Activated effector memory CD4-positive, alpha-beta T cell treated with Interleukin-2 at 50 U/mL for 16 hours (primary cell): ENCODE data around the gene ITGA6.
"Not testable (repeated sequence)": the region's sequence is repeated elsewhere in the genome, so short reads cannot be mapped to it uniquely, and the experiment has no call there.

Source experiments
- DNase-seq: peaks from one replicate; pipeline ENCODE4 v3.0.0-alpha.2; 2020

The ITGA6 gene

DNA sequence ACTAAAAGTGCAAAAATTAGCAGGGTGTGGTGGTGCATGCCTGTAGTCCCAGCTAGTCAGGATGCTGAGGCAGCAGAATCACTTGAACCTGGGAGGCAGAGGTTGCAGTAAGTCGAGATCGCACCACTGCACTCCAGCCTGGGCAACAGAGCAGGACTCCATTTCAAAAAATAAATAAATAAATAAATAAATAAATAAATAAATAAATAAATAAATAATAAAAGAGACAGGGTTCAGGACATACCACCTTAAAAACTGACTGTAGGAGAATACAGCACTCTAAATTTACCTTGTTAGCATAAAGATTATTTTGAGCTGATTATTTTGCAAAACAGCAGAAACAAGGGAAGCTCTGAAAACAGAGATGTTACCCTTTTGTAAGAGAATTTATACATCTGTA is 105.1 kb downstream of the ITGA6 start:
- DNase-seq: not testable (repeated sequence)

DNA sequence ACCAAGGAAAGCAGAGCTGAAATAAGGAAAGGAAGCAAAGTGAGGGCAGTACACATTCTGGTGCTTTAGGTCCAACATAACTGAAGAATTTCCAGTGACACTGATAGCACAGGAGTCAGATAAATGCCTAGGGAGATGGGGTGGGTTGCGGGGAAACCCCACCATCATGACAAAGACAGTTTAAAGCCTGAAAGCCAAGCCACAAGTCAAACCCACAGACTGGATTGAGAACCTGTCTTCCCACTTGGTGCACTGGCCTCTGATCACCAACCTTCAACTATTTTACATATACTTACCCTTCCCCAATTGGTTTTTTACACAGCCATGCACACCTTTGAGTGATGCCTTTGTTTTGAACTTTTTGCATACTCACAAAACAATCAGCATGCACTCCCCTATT is 106.3 kb downstream of the ITGA6 start:
- no peak for DNase-seq

DNA sequence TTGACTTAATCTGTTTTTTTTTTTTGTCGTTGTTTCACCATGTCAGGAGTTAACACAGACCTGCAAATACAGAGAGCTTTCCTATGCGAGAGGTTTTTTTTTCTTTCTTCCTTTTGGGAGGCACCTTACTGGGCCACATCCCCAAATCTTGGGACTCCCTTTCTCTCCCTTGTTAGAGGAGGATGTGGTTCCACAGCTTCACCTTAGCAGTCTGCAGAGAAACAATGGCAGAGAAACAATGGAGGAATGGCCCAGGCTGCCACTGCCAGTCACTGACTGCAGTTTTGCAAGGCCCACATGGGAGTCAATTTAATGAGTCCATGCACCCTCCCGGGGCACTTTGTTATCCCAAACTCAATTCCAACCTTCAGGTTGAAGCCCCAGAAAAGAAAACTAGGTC is 107.7 kb downstream of the ITGA6 start:
- DNase-seq: no peak

DNA sequence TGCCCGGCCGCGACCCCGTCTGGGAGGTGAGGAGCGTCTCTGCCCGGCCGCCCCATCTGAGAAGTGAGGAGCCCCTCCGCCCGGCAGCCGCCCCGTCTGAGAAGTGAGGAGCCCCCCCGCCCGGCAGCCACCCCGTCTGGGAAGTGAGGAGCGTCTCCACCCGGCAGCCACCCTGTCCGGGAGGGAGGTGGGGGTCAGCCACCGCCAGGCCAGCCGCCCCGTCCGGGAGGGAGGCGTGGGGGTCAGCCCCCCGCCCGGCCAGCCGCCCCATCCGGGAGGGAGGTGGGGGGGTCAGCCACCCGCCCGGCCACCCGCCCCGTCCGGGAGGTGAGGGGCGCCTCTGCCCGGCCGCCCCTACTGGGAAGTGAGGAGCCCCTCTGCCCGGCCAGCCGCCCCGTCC is 110.5 kb downstream of the ITGA6 start:
- not testable (repeated sequence) for DNase-seq

DNA sequence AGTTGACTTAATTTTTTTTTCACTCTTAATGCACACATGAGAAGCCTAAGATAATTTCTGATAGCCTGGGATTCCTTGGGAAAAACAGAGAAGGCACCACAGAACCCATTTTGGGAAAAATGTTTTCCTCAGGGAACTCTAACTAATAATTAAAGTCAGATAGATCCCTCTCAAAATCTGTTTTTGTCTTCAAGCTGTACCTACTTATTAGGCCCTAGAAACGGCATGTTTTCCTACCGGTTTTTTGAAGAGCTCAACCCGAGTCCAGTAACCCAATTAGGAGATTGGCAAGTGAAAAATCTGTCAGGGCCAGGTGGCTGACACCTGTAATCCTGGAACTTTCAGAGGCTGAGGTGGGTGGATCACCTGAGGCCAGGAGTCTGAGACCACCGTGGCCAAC is 112.4 kb downstream of the ITGA6 start:
- DNase-seq: no peak

DNA sequence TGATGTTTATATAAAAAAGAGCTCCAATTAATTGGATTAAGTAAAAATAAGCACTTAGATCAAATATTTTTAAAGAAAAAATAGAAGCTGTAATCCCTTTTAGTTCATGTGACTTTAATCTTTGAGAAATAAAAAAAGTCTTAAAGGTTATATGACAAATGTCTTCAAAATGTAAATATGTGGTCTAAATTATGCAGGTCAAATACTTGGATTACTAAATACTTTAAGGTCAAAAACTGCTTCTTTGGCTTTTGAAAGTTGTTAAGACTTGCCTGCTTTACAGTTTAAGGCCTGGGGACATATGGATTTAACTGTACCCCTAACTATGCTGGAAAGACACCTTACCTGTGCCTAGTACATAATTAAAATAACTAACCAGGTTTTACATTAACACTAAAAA is 113.0 kb downstream of the ITGA6 start:
- DNase-seq: no peak

DNA sequence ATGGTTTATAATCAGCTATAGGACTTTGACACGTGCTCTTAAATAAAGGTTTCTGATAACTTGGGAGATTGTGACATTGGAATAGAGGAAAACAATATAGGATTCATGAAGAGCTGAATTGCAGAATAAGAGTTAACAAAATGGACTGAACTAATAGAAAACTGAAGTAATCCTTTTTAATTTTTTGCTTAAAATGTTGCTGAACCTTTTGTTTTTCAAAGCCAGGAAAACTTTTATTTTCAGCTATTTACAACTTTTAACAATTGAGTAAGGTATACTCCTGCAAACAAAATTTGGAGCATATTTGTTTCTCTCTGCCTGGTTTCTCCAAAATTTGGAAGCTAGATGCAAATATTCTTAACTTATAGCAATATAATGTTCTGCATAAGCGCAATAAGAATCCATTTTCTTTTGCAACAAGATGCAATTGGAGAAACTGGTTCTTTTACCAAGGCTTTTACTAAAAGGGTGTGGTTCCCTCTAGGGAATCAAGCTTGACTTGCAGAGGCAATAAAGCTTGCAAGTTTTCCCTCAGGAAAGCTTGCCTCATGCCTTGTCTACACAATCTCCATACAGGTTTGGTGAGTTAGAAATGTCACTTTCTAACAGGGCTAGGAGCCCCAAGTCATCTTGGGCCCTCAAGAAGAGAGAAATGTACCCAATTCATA is 118.2 kb downstream of the ITGA6 start:
- DNase-seq: no peak

DNA sequence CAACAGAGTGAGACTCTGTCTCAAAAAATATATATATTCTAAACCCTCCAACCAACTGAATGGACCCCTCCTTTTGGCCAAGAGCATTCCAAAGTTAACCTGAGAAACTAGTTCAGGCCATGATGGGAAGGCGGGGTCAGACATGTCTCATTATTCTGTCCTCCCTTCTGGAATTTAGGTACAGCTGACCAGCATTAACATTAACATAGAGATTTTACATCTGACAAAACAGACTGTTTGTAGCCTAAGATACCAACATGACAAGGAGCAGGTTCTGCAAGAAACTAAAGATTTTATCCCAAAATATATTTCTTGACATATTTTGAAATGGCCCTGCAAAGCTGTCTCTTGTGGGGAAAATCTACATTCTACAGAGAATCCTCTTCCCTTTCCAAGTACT is 121.7 kb downstream of the ITGA6 start:
- no peak for DNase-seq

DNA sequence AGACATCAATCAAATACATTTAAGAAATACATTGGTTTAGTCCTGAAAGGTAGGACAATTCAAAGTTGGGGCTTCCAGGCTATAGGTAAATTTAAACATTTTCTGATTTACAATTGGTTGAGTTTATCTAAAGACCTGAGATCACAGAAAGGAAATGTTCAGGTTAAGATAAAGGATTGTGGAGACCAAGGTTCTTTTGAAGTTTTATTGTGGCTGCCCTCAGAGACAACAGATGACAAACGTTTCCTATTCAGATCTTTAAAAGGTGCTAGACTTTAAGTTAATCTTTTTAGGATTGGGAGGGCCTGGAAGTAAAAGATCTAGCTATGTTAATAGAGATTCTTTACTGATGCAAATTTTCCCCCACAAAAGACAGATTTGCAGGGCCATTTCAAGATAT is 122.4 kb downstream of the ITGA6 start:
- DNase-seq: not testable (repeated sequence)

DNA sequence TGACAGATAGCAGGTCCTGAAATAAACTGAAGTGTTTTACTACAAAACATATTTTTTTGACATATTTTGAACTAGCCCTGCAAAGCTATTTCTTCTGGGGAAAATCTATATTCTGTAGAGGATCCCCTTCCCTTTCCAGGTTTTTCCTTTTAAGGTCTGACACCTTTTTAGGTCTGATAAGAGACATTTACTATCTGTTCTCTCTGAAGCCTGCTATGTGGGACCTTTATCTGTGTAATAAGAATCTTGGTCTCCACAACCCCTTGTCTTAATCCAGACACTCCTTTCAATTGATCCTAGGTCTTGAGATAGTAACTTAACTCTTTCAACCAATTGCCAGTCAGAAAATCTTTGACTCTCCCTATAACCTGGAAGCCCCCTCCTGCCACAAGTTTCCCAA is 123.0 kb downstream of the ITGA6 start:
- no peak for DNase-seq

DNA sequence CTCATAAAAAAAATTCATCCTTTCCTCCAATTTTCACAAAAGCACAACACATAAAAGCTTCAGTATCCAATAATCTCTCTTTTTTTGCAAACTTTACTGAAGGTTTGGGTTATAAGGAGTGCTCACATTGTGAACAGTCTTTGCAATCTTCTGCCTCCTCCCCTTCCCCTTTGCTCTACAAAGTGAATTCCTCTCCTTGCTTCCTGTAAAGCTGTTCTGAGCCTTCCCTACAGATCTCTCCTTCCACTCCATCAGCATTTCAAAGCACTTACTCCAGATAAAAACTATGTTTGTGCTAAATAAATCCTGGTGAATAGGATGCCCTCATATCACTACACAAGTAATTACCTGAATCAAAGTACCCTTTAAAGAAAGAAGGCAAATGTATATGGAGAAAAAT is 123.9 kb downstream of the ITGA6 start:
- no peak for DNase-seq

DNA sequence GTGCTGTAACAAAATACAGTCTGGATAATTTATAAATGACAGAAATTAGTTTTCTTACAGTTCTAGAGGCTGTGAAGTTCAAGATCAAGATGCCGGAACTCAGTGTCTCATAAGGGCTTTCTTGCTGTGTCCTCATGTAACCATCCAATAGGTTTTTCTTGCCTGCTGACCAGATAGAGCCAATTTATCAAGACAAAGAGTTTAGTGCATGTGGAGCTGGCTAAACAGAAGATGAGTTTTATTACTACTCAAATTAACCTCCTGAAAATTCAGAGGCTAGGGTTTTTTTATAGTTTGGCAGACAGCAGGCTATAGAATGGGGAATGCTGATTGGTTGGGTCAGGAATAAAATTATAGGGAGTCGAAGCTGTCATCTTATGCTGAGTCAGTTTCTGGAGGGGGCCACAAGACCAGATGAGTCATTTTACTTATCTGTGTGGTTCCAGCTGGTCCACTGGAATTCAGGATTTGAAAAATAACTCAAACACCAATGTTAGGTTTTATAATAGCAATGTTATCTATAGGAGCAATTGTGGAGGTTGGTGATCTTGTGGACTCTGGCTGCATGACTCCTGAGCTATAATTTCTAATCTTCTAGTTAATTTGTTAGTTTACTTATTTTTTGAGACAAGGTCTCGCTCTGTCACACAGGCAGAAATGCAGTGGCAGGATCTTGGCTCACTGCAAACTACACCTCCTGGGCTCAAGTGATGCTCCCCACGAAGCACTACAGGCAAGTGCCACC is 125.3 kb downstream of the ITGA6 start:
- no peak for DNase-seq

DNA sequence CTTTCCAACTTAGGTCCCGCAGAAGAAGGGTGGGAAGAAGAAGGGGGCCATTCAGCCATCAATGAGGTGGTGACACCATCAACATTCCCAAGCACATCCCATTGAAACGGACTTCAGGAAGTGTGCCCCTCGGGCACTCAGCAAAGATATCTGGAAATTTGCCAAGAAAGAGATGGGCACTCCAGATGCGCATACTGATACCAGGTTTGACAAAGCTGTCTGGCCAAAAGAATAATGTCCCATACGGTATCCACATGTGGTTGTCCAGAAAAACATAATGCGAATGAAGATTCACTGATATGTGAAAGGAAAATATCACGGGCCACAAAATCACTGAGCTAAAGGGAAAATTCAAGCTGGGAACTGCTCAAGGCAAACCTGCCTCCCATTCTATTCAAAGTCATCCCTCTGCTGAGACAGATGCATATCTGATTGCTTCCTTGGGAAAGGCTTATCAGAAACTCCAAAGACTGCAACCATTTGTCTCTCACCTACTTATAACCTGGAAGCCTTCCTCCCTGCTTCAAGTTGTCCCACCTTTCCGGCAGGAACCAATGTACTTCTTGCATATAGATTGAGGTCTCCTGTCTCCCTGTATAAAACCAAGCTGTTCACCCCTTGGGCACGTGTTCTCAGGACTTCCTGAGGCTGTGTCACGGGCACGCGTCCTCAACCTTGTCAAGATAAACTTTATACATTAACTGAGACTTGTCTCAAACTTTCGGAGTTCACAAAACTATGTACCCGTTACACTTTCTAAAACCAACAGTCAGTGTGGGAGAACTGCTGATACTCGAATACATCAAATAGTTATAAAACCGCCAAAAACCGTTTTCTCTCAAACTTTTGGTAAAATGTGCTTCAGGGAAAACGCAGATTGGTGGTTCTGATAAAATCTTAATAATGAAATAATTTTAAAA is 127.2 kb downstream of the ITGA6 start:
- no peak for DNase-seq

DNA sequence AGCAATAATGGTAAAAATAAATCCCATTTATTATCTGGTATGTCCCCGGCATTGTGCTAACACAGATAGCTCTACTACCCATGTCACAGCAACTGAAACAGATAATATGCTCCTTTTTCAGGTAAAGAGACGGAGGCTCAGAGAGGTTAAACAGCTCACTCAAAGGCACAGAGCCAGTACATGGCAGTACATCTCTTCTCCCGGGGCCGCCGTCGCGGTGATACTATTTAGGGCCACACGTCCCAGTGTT is 127.8 kb downstream of the ITGA6 start:
- no peak for DNase-seq
